GM12878 (cell line): ENCODE data around the gene SNX15. TPM values are rescaled to one million over a fixed set of nuclear protein-coding genes. Genes with fewer than 3 reads are reported as not detected.

ENCODE experiments used
- ATAC-seq: fragments of 200-7000 bp; cut with Tn5 transposase; 3 replicates; pipeline ENCODE4 v1.9.1; 2020; ENCODE audit warnings: mild to moderate bottlenecking, moderate library complexity
- BruUV-seq: library from RNA; stranded (reverse); fragments of 400-500 nt; replicated peaks from 2 replicates; lab custom pipeline; 2021; lab: Mats Ljungman, UMichigan
- CTCF ChIA-PET: fragments of 300-600 bp; sonication (Branson Sonifier 250); formaldehyde crosslinking; extraction: SDS; loops from one replicate; lab custom pipeline; 2021; ENCODE audit warnings: inconsistent platforms; lab: Yijun Ruan, JAX
- POLR2A ChIA-PET: fragments of 350-600 bp; formaldehyde crosslinking; extraction: SDS; loops from one replicate; lab custom pipeline; 2021; ENCODE audit warnings: inconsistent platforms; lab: Charles Lee
- RAD21 ChIA-PET: fragments of 300-600 bp; sonication (Branson Sonifier 250); formaldehyde crosslinking; loops from one replicate; lab custom pipeline; 2023; ENCODE audit warnings: antibody characterized with exemption; ENCODE audit not compliant: unreplicated experiment; lab: Charles Lee
- SMC1A ChIA-PET: fragments of 300-600 bp; sonication (Branson Sonifier 250); formaldehyde crosslinking; loops from one replicate; lab custom pipeline; 2023; ENCODE audit not compliant: unreplicated experiment, uncharacterized antibody; lab: Charles Lee
- DNase-seq: peaks from one replicate; pipeline ENCODE4 v3.0.0-alpha.2; 2011; ENCODE audit warnings: low read depth, low spot score
- FAIRE-seq: peaks from 3 replicates; lab custom pipeline; 2011; peaks lifted over from hg19 to GRCh38; lab: Jason Lieb, UNC
- H2AFZ ChIP-seq: 2 replicates; pipeline ENCODE4 v1.6.0; 2011; ENCODE audit warnings: low read depth, low read length, control low read depth; ENCODE audit not compliant: control insufficient read depth
- H3K27ac ChIP-seq: 2 replicates; pipeline ENCODE4 v1.5.1; 2011; ENCODE audit warnings: control low read depth; ENCODE audit not compliant: control insufficient read depth, insufficient read depth
- H3K27me3 ChIP-seq, 2 experiments: replicated peaks in 1 of 2; 2 replicates each; pipeline versions ENCODE4 v1.6.0 to v1.6.1; 2011; ENCODE audit warnings: low read length in 1 of 2; ENCODE audit not compliant: control insufficient read depth in 2 of 2, insufficient read depth in 2 of 2
- H3K36me3 ChIP-seq, 2 experiments: 2 replicates each; pipeline ENCODE4 v1.5.1; 2011; ENCODE audit warnings: low read length in 1 of 2; ENCODE audit not compliant: control insufficient read depth in 2 of 2, insufficient read depth in 2 of 2
- H3K4me1 ChIP-seq: 2 replicates; pipeline ENCODE4 v1.6.1; 2011; ENCODE audit warnings: mild to moderate bottlenecking, low read length, moderate library complexity, mixed read lengths; ENCODE audit not compliant: control insufficient read depth, insufficient read depth
- H3K4me2 ChIP-seq: 2 replicates; pipeline ENCODE4 v1.6.0; 2011; ENCODE audit warnings: control low read depth; ENCODE audit not compliant: control insufficient read depth, insufficient read depth
- H3K4me3 ChIP-seq: fragments of 200-600 bp; sonication (generic); 2 replicates; pipeline ENCODE4 v1.5.1; 2016
- H3K79me2 ChIP-seq: 2 replicates; pipeline ENCODE4 v1.6.0; 2011; ENCODE audit warnings: low read length; ENCODE audit not compliant: control insufficient read depth, insufficient read depth
- H3K9ac ChIP-seq: 2 replicates; pipeline ENCODE4 v1.8.0; 2011; ENCODE audit warnings: low read length, control low read depth, mixed read lengths; ENCODE audit not compliant: control insufficient read depth, insufficient read depth
- H3K9me3 ChIP-seq: replicated peaks from 3 replicates; pipeline ENCODE4 v1.5.1; 2011; ENCODE audit warnings: mild to moderate bottlenecking, low read length; ENCODE audit not compliant: control insufficient read depth, insufficient read depth
- H4K20me1 ChIP-seq: 2 replicates; pipeline ENCODE4 v1.6.0; 2011; ENCODE audit not compliant: control insufficient read depth, insufficient read depth
- BACH1 ChIP-seq: fragments of 450-650 bp; IDR thresholded peaks from 2 replicates; pipeline ENCODE4 v1.6.1; 2017; ENCODE audit warnings: mild to moderate bottlenecking, borderline replicate concordance
- KAT2A ChIP-seq: conservative IDR thresholded peaks from 2 replicates; pipeline ENCODE4 v1.6.1; 2011; ENCODE audit warnings: low read depth, low read length; ENCODE audit not compliant: control insufficient read depth
- POLR2AphosphoS5 ChIP-seq: IDR thresholded peaks from 2 replicates; pipeline ENCODE4 v1.6.1; 2011; ENCODE audit warnings: mild to moderate bottlenecking, low read length, inconsistent platforms
- RAD21 ChIP-seq: IDR thresholded peaks from 2 replicates; pipeline ENCODE4 v1.6.1; 2011; ENCODE audit warnings: mild to moderate bottlenecking, low read depth, low read length, moderate library complexity; ENCODE audit not compliant: insufficient read depth
- RBBP5 ChIP-seq: fragments of 200-600 bp; sonication (generic); conservative IDR thresholded peaks from 2 replicates; pipeline ENCODE4 v1.6.1; 2016
- RCOR1 ChIP-seq: conservative IDR thresholded peaks from 2 replicates; pipeline ENCODE4 v1.6.1; 2012; ENCODE audit warnings: low read depth, low read length, improper control_type of control experiment
- SP1 ChIP-seq: IDR thresholded peaks from one replicate; pipeline ENCODE4 v1.6.1; 2011; ENCODE audit warnings: low read depth, low read length
- STAT1 ChIP-seq: fragments of 450-650 bp; conservative IDR thresholded peaks from 2 replicates; pipeline ENCODE4 v1.6.1; 2014; ENCODE audit warnings: antibody characterized with exemption, mild to moderate bottlenecking
- TAF1 ChIP-seq: IDR thresholded peaks from 2 replicates; pipeline ENCODE4 v1.6.1; 2011; ENCODE audit warnings: mild to moderate bottlenecking, low read depth, low read length, borderline replicate concordance
- TCF7 ChIP-seq: IDR thresholded peaks from 2 replicates; pipeline ENCODE4 v1.6.1; 2014; ENCODE audit warnings: antibody characterized with exemption, borderline replicate concordance
- ZNF384 ChIP-seq: IDR thresholded peaks from 2 replicates; pipeline ENCODE4 v1.6.1; 2012; ENCODE audit warnings: low read depth, mild to moderate bottlenecking, low read length, improper control_type of control experiment, borderline replicate concordance
- WGBS: methylation state at CpG from one replicate; pipeline ENCODE4 v1.1.6; 2016; ENCODE audit warnings: low lambda C conversion rate; ENCODE audit not compliant: insufficient replicate concordance, insufficient coverage; ENCODE audit errors: missing lambda C conversion rate; 5-methylcytosine and 5-hydroxymethylcytosine counted together
- in situ Hi-C: fragments of 300-500 bp; cut with MboI; formaldehyde crosslinking; loops from 9 replicates; pipeline ENCODE4 v1.14.3; 2018; ENCODE audit warnings: mixed read lengths
- intact Hi-C: fragments of 100-400 bp; cut with micrococcal nuclease; formaldehyde crosslinking; loops from one replicate; pipeline ENCODE4 v1.14.2; 2022; ENCODE audit not compliant: unreplicated experiment
- polyA plus RNA-seq, 11 experiments: library from polyadenylated mRNA; depleted of rRNA in 4 of 11; unstranded in 6 of 11; stranded (reverse) in 5 of 11; fragments of >200 nt; fragmentation: Nextera tagmentation in 4 of 11; fragmentation: Illumina TruSeq in 1 of 11; extraction: Ambion mirVana in 4 of 11; extraction: Trizol in 1 of 11; gene quantifications; 1 replicate in 1 of 11; 2 replicates in 10 of 11; pipeline versions ENCODE4 v1.2.1 to v1.2.3, GENCODE V29; 2011 to 2016; ENCODE audit warnings: inconsistent platforms in 2 of 11, missing spikeins in 2 of 11, low read depth in 1 of 11
- total RNA-seq, 4 experiments: library from RNA; depleted of rRNA in 3 of 4; stranded (reverse); fragments of >200 nt in 3 of 4; fragmentation: Illumina TruSeq in 1 of 4; extraction: Trizol in 1 of 4; gene quantifications; 2 replicates each; pipeline versions ENCODE4 v1.2.1 to v1.2.3, GENCODE V29; 2013 to 2021
- TF ChIP-seq, protein P1 (sequence below): fragments of 450-650 bp; IDR thresholded peaks from 2 replicates; pipeline ENCODE4 v1.6.1; 2016; ENCODE audit warnings: mild to moderate bottlenecking, moderate library complexity, borderline replicate concordance
- TF ChIP-seq, protein P2 (sequence below): IDR thresholded peaks from 2 replicates; pipeline ENCODE4 v1.6.1; 2011; ENCODE audit warnings: low read depth, low read length, improper control_type of control experiment, borderline replicate concordance
- TF ChIP-seq, protein P3 (sequence below): fragments of 450-650 bp; IDR thresholded peaks from 2 replicates; pipeline ENCODE4 v1.6.1; 2016; ENCODE audit warnings: mild to moderate bottlenecking
- TF ChIP-seq, protein P4 (sequence below): fragments of 450-650 bp; IDR thresholded peaks from 2 replicates; pipeline ENCODE4 v1.6.1; 2016; ENCODE audit warnings: mild to moderate bottlenecking

The SNX15 gene
- total and polyA plus RNA-seq, 10 of the 15 experiments (the other 5 are each of a cell fraction or from before 2014, with no cell fraction given), result 2.4 to 24.0 (median 16.1) TPM

DNA sequence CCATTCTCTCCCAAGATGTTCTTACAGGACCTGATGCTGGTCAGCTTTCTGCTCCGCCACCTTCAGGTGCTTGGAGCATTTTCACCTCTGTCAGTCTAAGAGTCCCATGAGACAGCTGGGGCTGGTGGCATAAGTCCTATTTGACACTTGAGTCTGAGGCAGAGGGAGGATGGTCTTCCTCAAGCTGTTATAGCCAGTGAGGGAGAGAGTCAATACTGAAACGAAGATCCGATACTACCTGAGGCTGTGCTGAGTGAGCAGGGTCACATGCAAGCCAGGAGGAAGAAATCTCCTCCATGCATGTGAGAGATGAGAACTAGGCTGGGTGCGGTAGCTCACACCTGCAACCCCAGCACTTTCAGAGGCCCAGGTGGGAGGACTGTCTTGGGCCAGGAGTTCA lies 62.4 kb downstream of the SNX15 start:
- DNase-seq (no peak), FAIRE-seq (no peak), ATAC-seq (no peak)
- Histone ChIP-seq H3K27ac (no peak overlapping the region), H3K4me3 (no peak overlapping the region), H4K20me1 (no peaks in the 10 kb centered on the region), H3K9me3 (no peaks in the 10 kb centered on the region), H3K4me2 (no peak overlapping the region), H2AFZ (no peak overlapping the region), H3K4me1 (peaks cover 6% of the 10 kb centered on the region), H3K27me3 (no peaks in the 10 kb centered on the region), H3K79me2 (peaks cover 7% of the 10 kb centered on the region), H3K9ac (no peak overlapping the region), H3K36me3 (peaks cover 5 to 11% of the 10 kb centered on the region in 2 experiments)
- ChIA-PET RAD21 (no interaction called here), CTCF (interaction anchor here (1.1 to 2.0 kb wide), 4 partner anchors 12 to 77 kb away, joined by 3 to 6 read pairs (median 4); no protein-coding TSS in a partner anchor), SMC1A (interaction anchor here (0.6 to 2.2 kb wide), 3 partner anchors 29 to 276 kb away, joined by 3 to 5 read pairs (median 3); partner anchors contain the start of gene ARL2), POLR2A (interaction anchor here (1.4 to 1.5 kb wide), 2 partner anchors 64 to 75 kb away, joined by 4 to 7 read pairs; partner anchors contain the start of gene ARL2)
- in situ Hi-C loops, result no loop called here
- BruUV-seq, result no TSS peak
- 89% methylated on average over 4 of the region's 4 CpGs for whole genome bisulfite sequencing
- intact Hi-C loops, result no loop called here
- TF ChIP-seq, protein P1, sequence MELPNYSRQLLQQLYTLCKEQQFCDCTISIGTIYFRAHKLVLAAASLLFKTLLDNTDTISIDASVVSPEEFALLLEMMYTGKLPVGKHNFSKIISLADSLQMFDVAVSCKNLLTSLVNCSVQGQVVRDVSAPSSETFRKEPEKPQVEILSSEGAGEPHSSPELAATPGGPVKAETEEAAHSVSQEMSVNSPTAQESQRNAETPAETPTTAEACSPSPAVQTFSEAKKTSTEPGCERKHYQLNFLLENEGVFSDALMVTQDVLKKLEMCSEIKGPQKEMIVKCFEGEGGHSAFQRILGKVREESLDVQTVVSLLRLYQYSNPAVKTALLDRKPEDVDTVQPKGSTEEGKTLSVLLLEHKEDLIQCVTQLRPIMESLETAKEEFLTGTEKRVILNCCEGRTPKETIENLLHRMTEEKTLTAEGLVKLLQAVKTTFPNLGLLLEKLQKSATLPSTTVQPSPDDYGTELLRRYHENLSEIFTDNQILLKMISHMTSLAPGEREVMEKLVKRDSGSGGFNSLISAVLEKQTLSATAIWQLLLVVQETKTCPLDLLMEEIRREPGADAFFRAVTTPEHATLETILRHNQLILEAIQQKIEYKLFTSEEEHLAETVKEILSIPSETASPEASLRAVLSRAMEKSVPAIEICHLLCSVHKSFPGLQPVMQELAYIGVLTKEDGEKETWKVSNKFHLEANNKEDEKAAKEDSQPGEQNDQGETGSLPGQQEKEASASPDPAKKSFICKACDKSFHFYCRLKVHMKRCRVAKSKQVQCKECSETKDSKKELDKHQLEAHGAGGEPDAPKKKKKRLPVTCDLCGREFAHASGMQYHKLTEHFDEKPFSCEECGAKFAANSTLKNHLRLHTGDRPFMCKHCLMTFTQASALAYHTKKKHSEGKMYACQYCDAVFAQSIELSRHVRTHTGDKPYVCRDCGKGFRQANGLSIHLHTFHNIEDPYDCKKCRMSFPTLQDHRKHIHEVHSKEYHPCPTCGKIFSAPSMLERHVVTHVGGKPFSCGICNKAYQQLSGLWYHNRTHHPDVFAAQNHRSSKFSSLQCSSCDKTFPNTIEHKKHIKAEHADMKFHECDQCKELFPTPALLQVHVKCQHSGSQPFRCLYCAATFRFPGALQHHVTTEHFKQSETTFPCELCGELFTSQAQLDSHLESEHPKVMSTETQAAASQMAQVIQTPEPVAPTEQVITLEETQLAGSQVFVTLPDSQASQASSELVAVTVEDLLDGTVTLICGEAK, result no peak
- TF ChIP-seq TCF7 (no peak), KAT2A (no peak), STAT1 (no peak), RCOR1 (no peak), RBBP5 (no peak), ZNF384 (no peak), BACH1 (no peak), TAF1 (no peak), RAD21 (no peak), SP1 (no peak), POLR2AphosphoS5 (no peak)
- TF ChIP-seq, protein P2, sequence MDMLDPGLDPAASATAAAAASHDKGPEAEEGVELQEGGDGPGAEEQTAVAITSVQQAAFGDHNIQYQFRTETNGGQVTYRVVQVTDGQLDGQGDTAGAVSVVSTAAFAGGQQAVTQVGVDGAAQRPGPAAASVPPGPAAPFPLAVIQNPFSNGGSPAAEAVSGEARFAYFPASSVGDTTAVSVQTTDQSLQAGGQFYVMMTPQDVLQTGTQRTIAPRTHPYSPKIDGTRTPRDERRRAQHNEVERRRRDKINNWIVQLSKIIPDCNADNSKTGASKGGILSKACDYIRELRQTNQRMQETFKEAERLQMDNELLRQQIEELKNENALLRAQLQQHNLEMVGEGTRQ, result no peak
- TF ChIP-seq, protein P3, sequence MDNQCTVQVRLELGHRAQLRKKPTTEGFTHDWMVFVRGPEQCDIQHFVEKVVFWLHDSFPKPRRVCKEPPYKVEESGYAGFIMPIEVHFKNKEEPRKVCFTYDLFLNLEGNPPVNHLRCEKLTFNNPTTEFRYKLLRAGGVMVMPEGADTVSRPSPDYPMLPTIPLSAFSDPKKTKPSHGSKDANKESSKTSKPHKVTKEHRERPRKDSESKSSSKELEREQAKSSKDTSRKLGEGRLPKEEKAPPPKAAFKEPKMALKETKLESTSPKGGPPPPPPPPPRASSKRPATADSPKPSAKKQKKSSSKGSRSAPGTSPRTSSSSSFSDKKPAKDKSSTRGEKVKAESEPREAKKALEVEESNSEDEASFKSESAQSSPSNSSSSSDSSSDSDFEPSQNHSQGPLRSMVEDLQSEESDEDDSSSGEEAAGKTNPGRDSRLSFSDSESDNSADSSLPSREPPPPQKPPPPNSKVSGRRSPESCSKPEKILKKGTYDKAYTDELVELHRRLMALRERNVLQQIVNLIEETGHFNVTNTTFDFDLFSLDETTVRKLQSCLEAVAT, result no peak
- TF ChIP-seq, protein P4, sequence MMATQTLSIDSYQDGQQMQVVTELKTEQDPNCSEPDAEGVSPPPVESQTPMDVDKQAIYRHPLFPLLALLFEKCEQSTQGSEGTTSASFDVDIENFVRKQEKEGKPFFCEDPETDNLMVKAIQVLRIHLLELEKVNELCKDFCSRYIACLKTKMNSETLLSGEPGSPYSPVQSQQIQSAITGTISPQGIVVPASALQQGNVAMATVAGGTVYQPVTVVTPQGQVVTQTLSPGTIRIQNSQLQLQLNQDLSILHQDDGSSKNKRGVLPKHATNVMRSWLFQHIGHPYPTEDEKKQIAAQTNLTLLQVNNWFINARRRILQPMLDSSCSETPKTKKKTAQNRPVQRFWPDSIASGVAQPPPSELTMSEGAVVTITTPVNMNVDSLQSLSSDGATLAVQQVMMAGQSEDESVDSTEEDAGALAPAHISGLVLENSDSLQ, result no peak
